HG03095 (cell line): ENCODE data around the gene TOX2.

Source experiments
- ATAC-seq: cut with Tn5 transposase; IDR thresholded peaks from one replicate; pipeline ENCODE4 v1.9.1; 2021; ENCODE audit warnings: moderate library complexity; ENCODE audit not compliant: unreplicated experiment

The TOX2 gene

GRCh38 chr20:44092551-44093248 is 178.0 kb downstream of the TOX2 start:
- no peak for ATAC-seq

GRCh38 chr20:44093249-44093582 is 178.6 kb downstream of the TOX2 start:
- no peak for ATAC-seq

GRCh38 chr20:44095831-44096230 is 181.2 kb downstream of the TOX2 start:
- no peak for ATAC-seq

- no peak for ATAC-seq
These were observed 183.0 kb downstream of the TOX2 start for GRCh38 chr20:44097521-44098255.

GRCh38 chr20:44098256-44098630 is 183.6 kb downstream of the TOX2 start:
- no peak for ATAC-seq

GRCh38 chr20:44098657-44099056 is 184.0 kb downstream of the TOX2 start:
- ATAC-seq: no peak

- ATAC-seq: no peak
These were observed 185.2 kb downstream of the TOX2 start for GRCh38 chr20:44099832-44100231.

GRCh38 chr20:44102582-44102981 is 187.9 kb downstream of the TOX2 start:
- ATAC-seq: no peak

- ATAC-seq: no peak
These were observed 190.3 kb downstream of the TOX2 start for GRCh38 chr20:44104798-44105517.

- no peak for ATAC-seq
These were observed 192.0 kb downstream of the TOX2 start for GRCh38 chr20:44106615-44107014.

- ATAC-seq: no peak
These were observed 195.3 kb downstream of the TOX2 start for GRCh38 chr20:44109951-44110361.

- no peak for ATAC-seq
These were observed 196.3 kb downstream of the TOX2 start for GRCh38 chr20:44110816-44111568.

- no peak for ATAC-seq
These were observed 197.2 kb downstream of the TOX2 start for GRCh38 chr20:44111712-44112335.

GRCh38 chr20:44112456-44112855 is 197.8 kb downstream of the TOX2 start:
- ATAC-seq: no peak

GRCh38 chr20:44112889-44113617 is 198.4 kb downstream of the TOX2 start:
- no peak for ATAC-seq

GRCh38 chr20:44113618-44114376 is 199.1 kb downstream of the TOX2 start:
- ATAC-seq: no peak

- no peak for ATAC-seq
These were observed 200.5 kb downstream of the TOX2 start for GRCh38 chr20:44115181-44115580.

- ATAC-seq: no peak
These were observed 201.4 kb downstream of the TOX2 start for GRCh38 chr20:44115762-44116644.
